Liver (tissue), 9 donors: Measurements from ENCODE around the gene COL10A1. TPM values are rescaled to one million over a fixed set of nuclear protein-coding genes. Genes with fewer than 3 reads are reported as not detected.

Experiments used
- DNase-seq: peaks from one replicate; pipeline ENCODE4 v3.0.0-alpha.2; 2017; ENCODE audit warnings: low spot score
- H3K27ac ChIP-seq, 2 donors: one replicate each; pipeline ENCODE4 v1.7.0; 2013; ENCODE audit warnings: inconsistent platforms in 2 of 2, low read length in 2 of 2, control low read depth in 1 of 2, low read depth in 1 of 2, mild to moderate bottlenecking in 1 of 2
- H3K27me3 ChIP-seq, 4 donors: one replicate each; pipeline versions ENCODE4 v1.6.1 to v1.7.0; 2013; ENCODE audit warnings: low read length in 3 of 4, inconsistent platforms in 1 of 4, mild to moderate bottlenecking in 1 of 4, moderate library complexity in 1 of 4; ENCODE audit not compliant: control insufficient read depth in 4 of 4, insufficient read depth in 4 of 4
- H3K36me3 ChIP-seq, 4 donors: one replicate each; pipeline versions ENCODE4 v1.6.1 to v1.7.0; 2013; ENCODE audit warnings: low read length in 3 of 4, mild to moderate bottlenecking in 3 of 4, low read depth in 1 of 4, moderate library complexity in 1 of 4; ENCODE audit not compliant: control insufficient read depth in 4 of 4, insufficient read depth in 3 of 4
- H3K4me1 ChIP-seq, 4 donors: one replicate each; pipeline versions ENCODE4 v1.6.1 to v1.7.0; 2013; ENCODE audit warnings: low read length in 3 of 4, mild to moderate bottlenecking in 3 of 4, moderate library complexity in 1 of 4; ENCODE audit not compliant: control insufficient read depth in 4 of 4, insufficient read depth in 4 of 4
- H3K4me3 ChIP-seq, 3 donors: one replicate each; pipeline versions ENCODE4 v1.6.1 to v1.7.0; 2013; ENCODE audit warnings: low read length in 3 of 3, control low read depth in 1 of 3, low read depth in 1 of 3, mild to moderate bottlenecking in 1 of 3
- H3K9ac ChIP-seq, 2 donors: one replicate each; pipeline ENCODE4 v1.7.0; 2013; ENCODE audit warnings: low read length in 2 of 2, mild to moderate bottlenecking in 2 of 2, moderate library complexity in 2 of 2, control low read depth in 1 of 2, low read depth in 1 of 2
- H3K9me3 ChIP-seq, 4 donors: one replicate each; pipeline versions ENCODE4 v1.6.1 to v1.7.0; 2013; ENCODE audit warnings: low read length in 3 of 4; ENCODE audit not compliant: control insufficient read depth in 4 of 4
- ATF3 ChIP-seq: IDR thresholded peaks from 2 replicates; pipeline ENCODE4 v1.6.1; 2016; ENCODE audit warnings: antibody characterized with exemption
- CTCF ChIP-seq: fragments of 150-350 bp; IDR thresholded peaks from 2 replicates; pipeline ENCODE4 v1.5.1; 2017; ENCODE audit warnings: improper control_type of control experiment, low read depth, low read length; ENCODE audit not compliant: missing input control
- EGR1 ChIP-seq, 2 donors: IDR thresholded peaks; 2 replicates each; pipeline ENCODE4 v1.6.1; 2016 to 2018; ENCODE audit warnings: antibody characterized with exemption in 2 of 2, low read depth in 2 of 2
- FOXA1 ChIP-seq: IDR thresholded peaks from 2 replicates; pipeline ENCODE4 v1.6.1; 2016; ENCODE audit warnings: antibody characterized with exemption
- FOXA2 ChIP-seq: IDR thresholded peaks from 2 replicates; pipeline ENCODE4 v1.6.1; 2016; ENCODE audit warnings: antibody characterized with exemption
- GABPA ChIP-seq, 2 donors: IDR thresholded peaks in 1 of 2; conservative IDR thresholded peaks in 1 of 2; 2 replicates each; pipeline ENCODE4 v1.6.1; 2016; ENCODE audit warnings: antibody characterized with exemption in 2 of 2, mild to moderate bottlenecking in 1 of 2, moderate library complexity in 1 of 2
- HNF4A ChIP-seq, 2 donors: conservative IDR thresholded peaks; 2 replicates each; pipeline ENCODE4 v1.6.1; 2016; ENCODE audit warnings: antibody characterized with exemption in 2 of 2, mild to moderate bottlenecking in 2 of 2
- HNF4G ChIP-seq: IDR thresholded peaks from 2 replicates; pipeline ENCODE4 v1.6.1; 2016; ENCODE audit warnings: antibody characterized with exemption
- JUND ChIP-seq, 2 donors: IDR thresholded peaks; 2 replicates each; pipeline ENCODE4 v1.6.1; 2016; ENCODE audit warnings: antibody characterized with exemption in 2 of 2
- NR2F2 ChIP-seq: IDR thresholded peaks from 2 replicates; pipeline ENCODE4 v1.6.1; 2016; ENCODE audit warnings: antibody characterized with exemption
- RAD21 ChIP-seq, 2 donors: IDR thresholded peaks; 2 replicates each; pipeline ENCODE4 v1.6.1; 2016; ENCODE audit warnings: antibody characterized with exemption in 2 of 2, mild to moderate bottlenecking in 2 of 2
- REST ChIP-seq: IDR thresholded peaks from 2 replicates; pipeline ENCODE4 v1.6.1; 2016; ENCODE audit warnings: antibody characterized with exemption, mild to moderate bottlenecking
- RXRA ChIP-seq, 2 donors: IDR thresholded peaks; 2 replicates each; pipeline ENCODE4 v1.6.1; 2017 to 2018; ENCODE audit warnings: antibody characterized with exemption in 2 of 2, mild to moderate bottlenecking in 1 of 2
- SP1 ChIP-seq: IDR thresholded peaks from 2 replicates; pipeline ENCODE4 v1.6.1; 2018; ENCODE audit warnings: antibody characterized with exemption, mild to moderate bottlenecking
- YY1 ChIP-seq: IDR thresholded peaks from 2 replicates; pipeline ENCODE4 v1.6.1; 2016; ENCODE audit warnings: antibody characterized with exemption, mild to moderate bottlenecking
- WGBS: extraction: QIAGEN DNeasy Blood & Tissue Kit; methylation state at CpG from one replicate; pipeline ENCODE4 v1.1.7; 2013; 5-methylcytosine and 5-hydroxymethylcytosine counted together
- polyA plus RNA-seq, 2 donors: library from polyadenylated mRNA; stranded (reverse) in 1 of 2; unstranded in 1 of 2; fragments of 200-250 nt in 1 of 2; fragments of >200 nt in 1 of 2; fragmentation: Nextera tagmentation in 1 of 2; extraction: Ambion mirVana in 1 of 2; gene quantifications; one replicate each; pipeline versions ENCODE4 v1.2.1 to v1.2.3, GENCODE V29; 2013 to 2015
- total RNA-seq, 2 donors: library from RNA; depleted of rRNA; stranded (reverse); fragments of >200 nt; gene quantifications; one replicate each; pipeline ENCODE4 v1.2.3, GENCODE V29; 2014
- TF ChIP-seq, protein P1 (sequence below): IDR thresholded peaks from 2 replicates; pipeline ENCODE4 v1.6.1; 2016; ENCODE audit warnings: antibody characterized with exemption
- donor health status: healthy.
- donor health status: healthy.
- donor health status: healthy.
- donor health status: healthy.
- donor health status: healthy.

COL10A1 gene
- total and polyA plus RNA-seq, 4 donors = 0.01 to 0.15 TPM; not detected in 2

GRCh38 chr6:116074732-116075390, 51.1 kb downstream of the COL10A1 start (continued):
- TF ChIP-seq FOXA1 = no peak
- no peak for TF ChIP-seq FOXA2

DNA sequence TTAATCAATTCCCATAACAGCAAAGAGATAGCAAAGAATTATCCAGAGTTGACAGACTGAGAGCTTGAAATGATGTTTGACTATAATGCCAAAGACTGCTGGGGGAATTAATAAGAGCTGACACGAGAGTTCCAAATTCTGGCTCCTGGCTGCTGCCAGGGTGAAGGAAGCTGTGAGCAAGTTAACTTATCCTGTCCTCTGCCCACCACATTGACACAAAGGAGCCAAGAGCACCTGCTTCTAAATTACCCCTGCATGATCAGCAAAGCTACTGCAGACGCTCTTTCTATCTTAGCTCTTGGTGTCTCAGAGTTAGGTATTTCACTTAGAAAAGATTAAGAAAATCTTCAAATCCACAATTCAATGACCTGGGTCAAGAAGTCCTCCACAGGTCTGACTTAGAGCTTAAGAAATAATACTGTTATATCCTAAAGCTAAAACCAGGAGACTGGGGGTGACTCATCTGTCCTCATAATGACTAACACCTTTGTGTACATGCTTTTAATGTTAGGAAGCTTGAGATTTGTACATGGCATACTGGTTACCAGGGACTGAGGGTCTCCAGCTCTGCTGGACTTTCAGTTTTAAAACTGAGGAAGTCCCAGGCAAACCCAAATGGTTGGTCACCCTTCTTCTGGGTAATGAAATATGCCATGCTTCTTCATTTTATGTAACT, 52.0 kb downstream of the COL10A1 start:
- no peaks in the 10 kb centered on the region for H3K36me3 ChIP-seq
- H3K27ac ChIP-seq = no peak overlapping the region
- 90% methylated on average over 2 of the region's 2 CpGs for WGBS
- H3K9me3 ChIP-seq = no peaks in the 10 kb centered on the region
- H3K27me3 ChIP-seq = no peaks in the 10 kb centered on the region
- DNase-seq = no peak
- H3K9ac ChIP-seq = no peak overlapping the region
- no peak overlapping the region for H3K4me3 ChIP-seq
- TF ChIP-seq RXRA (IDR thresholded peaks at IDR 0.05) (no peak), HNF4G (no peak), RAD21 (IDR thresholded peaks at IDR 0.05) (no peak), JUND (IDR thresholded peaks at IDR 0.05) (no peak), NR2F2 (no peak), ATF3 (no peak), YY1 (no peak), FOXA1 (no peak), CTCF (no peak), GABPA (IDR thresholded peaks at IDR 0.05 in 1 of 2, conservative IDR thresholded peaks at IDR 0.05 in 1 of 2) (no peak), REST (no peak), EGR1 (IDR thresholded peaks at IDR 0.05; ENCODE audit: low read depth in 2 of 2) (no peak), FOXA2 (no peak)
- TF ChIP-seq, protein P1, sequence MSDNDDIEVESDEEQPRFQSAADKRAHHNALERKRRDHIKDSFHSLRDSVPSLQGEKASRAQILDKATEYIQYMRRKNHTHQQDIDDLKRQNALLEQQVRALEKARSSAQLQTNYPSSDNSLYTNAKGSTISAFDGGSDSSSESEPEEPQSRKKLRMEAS = no peak
- peaks cover 0 to 4% (median 0%) of the 10 kb centered on the region in 4 donors for H3K4me1 ChIP-seq

- Histone ChIP-seq H3K27me3 (no peaks in the 10 kb centered on the region), H3K4me1 (no peaks in the 10 kb centered on the region), H3K9me3 (no peaks in the 10 kb centered on the region), H3K36me3 (no peaks in the 10 kb centered on the region), H3K4me3 (no peak overlapping the region), H3K27ac (no peak overlapping the region), H3K9ac (no peak overlapping the region)
- WGBS = 2% methylated on average over 1 of the region's 1 CpG
- peak; percentile 66 for TF ChIP-seq FOXA2
- TF ChIP-seq HNF4A (conservative IDR thresholded peaks at IDR 0.05) = peak; percentile 44 to 49
- TF ChIP-seq, protein P1 = peak; percentile 49
- peak in 1 of 2 donors; percentile 7 for TF ChIP-seq RAD21 (IDR thresholded peaks at IDR 0.05)
- TF ChIP-seq GABPA (IDR thresholded peaks at IDR 0.05 in 1 of 2, conservative IDR thresholded peaks at IDR 0.05 in 1 of 2) = peak; percentile 28 to 60
- peak; percentile 43 for TF ChIP-seq SP1
- TF ChIP-seq EGR1 (IDR thresholded peaks at IDR 0.05; ENCODE audit: low read depth in 2 of 2) = peak in 1 of 2 donors; percentile 24
- TF ChIP-seq ATF3 = peak; percentile 84
- peak in 1 of 2 donors; percentile 44 for TF ChIP-seq JUND (IDR thresholded peaks at IDR 0.05)
- peak; percentile 61 to 62 for TF ChIP-seq RXRA (IDR thresholded peaks at IDR 0.05)
- no peak for TF ChIP-seq FOXA1
- no peak for TF ChIP-seq REST
- no peak for TF ChIP-seq HNF4G
- DNase-seq = no peak
Observed at GRCh38 chr6:116072368-116072767, 53.6 kb downstream of the COL10A1 start.
